Measurements from ENCODE around the gene CCR5. TPM values are rescaled to one million over a fixed set of nuclear protein-coding genes. Genes with fewer than 3 reads are reported as not detected.

Gene CCR5
- total and polyA plus RNA-seq, 4 donors: 0.06 to 0.75 (median 0.37) TPM

GRCh38 chr3:46406788-46407611 lies 36.3 kb downstream of the CCR5 start, which contains the start of the genes CCR5AS and CCRL2:
Gene CCR5AS (minus strand): TSS chr3:46407066.
Gene CCRL2 (plus strand): TSS chr3:46407259. CDS start chr3:46408080, 821 bp downstream.
- H3K9ac ChIP-seq (ENCODE audit: low read depth in 1 of 2, low read length in 2 of 2): peak within 1 kb of the TSS in 1 of 2 donors; percentile 42
- WGBS: 51% methylated on average over 20 of the region's 20 CpGs
- peak within 1 kb of the TSS; percentile 69 to 72 for H3K27ac ChIP-seq (ENCODE audit: low read depth in 1 of 2, low read length in 2 of 2)
- H3K4me3 ChIP-seq (ENCODE audit: low read depth in 1 of 3, low read length in 3 of 3): peak within 1 kb of the TSS in 1 of 3 donors; percentile 22
- H3K27me3 ChIP-seq (ENCODE audit: control insufficient read depth in 4 of 4, insufficient read depth in 4 of 4, low read length in 3 of 4): no peaks in the 10 kb centered on the region
- peak; percentile 83 for DNase-seq (ENCODE audit: low spot score)
- peaks cover 0 to 9% (median 4%) of the 10 kb centered on the region in 4 donors for H3K4me1 ChIP-seq (ENCODE audit: control insufficient read depth in 4 of 4, insufficient read depth in 4 of 4, low read length in 3 of 4)
- no peaks in the 10 kb centered on the region for H3K9me3 ChIP-seq (ENCODE audit: control insufficient read depth in 4 of 4, low read length in 3 of 4)
- H3K36me3 ChIP-seq (ENCODE audit: control insufficient read depth in 4 of 4, insufficient read depth in 3 of 4, low read depth in 1 of 4, low read length in 3 of 4): no peaks in the 10 kb centered on the region
- no peak for TF ChIP-seq ZBTB33 (IDR thresholded peaks at IDR 0.05)
- TF ChIP-seq NR2F2 (IDR thresholded peaks at IDR 0.05): peak; percentile 99
- peak; percentile 41 to 73 for TF ChIP-seq GABPA (IDR thresholded peaks at IDR 0.05 in 1 of 2, conservative IDR thresholded peaks at IDR 0.05 in 1 of 2)

- Histone ChIP-seq H3K4me3 (ENCODE audit: low read depth in 1 of 3, low read length in 3 of 3) (no peak overlapping the region), H3K9ac (ENCODE audit: low read depth in 1 of 2, low read length in 2 of 2) (peak overlapping the region in 1 of 2 donors; percentile 42), H3K36me3 (ENCODE audit: control insufficient read depth in 4 of 4, insufficient read depth in 3 of 4, low read depth in 1 of 4, low read length in 3 of 4) (no peaks in the 10 kb centered on the region), H3K4me1 (ENCODE audit: control insufficient read depth in 4 of 4, insufficient read depth in 4 of 4, low read length in 3 of 4) (peaks cover 0 to 9% (median 4%) of the 10 kb centered on the region in 4 donors), H3K27ac (ENCODE audit: low read depth in 1 of 2, low read length in 2 of 2) (no peak overlapping the region), H3K9me3 (ENCODE audit: control insufficient read depth in 4 of 4, low read length in 3 of 4) (no peaks in the 10 kb centered on the region), H3K27me3 (ENCODE audit: control insufficient read depth in 4 of 4, insufficient read depth in 4 of 4, low read length in 3 of 4) (no peaks in the 10 kb centered on the region)
- DNase-seq (ENCODE audit: low spot score): no peak
- no peak for TF ChIP-seq HNF4A (conservative IDR thresholded peaks at IDR 0.05)
- no peak for TF ChIP-seq REST (IDR thresholded peaks at IDR 0.05)
- no peak for TF ChIP-seq ATF3 (IDR thresholded peaks at IDR 0.05)
- TF ChIP-seq YY1 (IDR thresholded peaks at IDR 0.05): no peak
- TF ChIP-seq MAX (IDR thresholded peaks at IDR 0.05): no peak
- TF ChIP-seq CTCF (IDR thresholded peaks at IDR 0.05; ENCODE audit: low read depth, low read length, missing input control): no peak
- TF ChIP-seq GABPA (IDR thresholded peaks at IDR 0.05 in 1 of 2, conservative IDR thresholded peaks at IDR 0.05 in 1 of 2): no peak
- TF ChIP-seq NR2F2 (IDR thresholded peaks at IDR 0.05): no peak
- TF ChIP-seq SP1 (IDR thresholded peaks at IDR 0.05): no peak
- no peak for TF ChIP-seq RXRA (IDR thresholded peaks at IDR 0.05)
- no peak for TF ChIP-seq ZBTB33 (IDR thresholded peaks at IDR 0.05)
- TF ChIP-seq JUND (IDR thresholded peaks at IDR 0.05): no peak
- no peak for TF ChIP-seq FOXA2 (IDR thresholded peaks at IDR 0.05)
- no peak for TF ChIP-seq EGR1 (IDR thresholded peaks at IDR 0.05; ENCODE audit: low read depth in 2 of 2)
- no peak for TF ChIP-seq HNF4G (IDR thresholded peaks at IDR 0.05)
- TF ChIP-seq RAD21 (IDR thresholded peaks at IDR 0.05): no peak
- WGBS: 72% methylated on average over 7 of the region's 7 CpGs
Observed at GRCh38 chr3:46407970-46408369, 37.2 kb downstream of the CCR5 start.
